Caco-2 (cell line): ENCODE results near the gene CDKL5. TPM values are rescaled to one million over a fixed set of nuclear protein-coding genes. Genes with fewer than 3 reads are reported as not detected.

Experiments used
- BruUV-seq: library from RNA; stranded (reverse); fragments of 400-500 nt; replicated peaks from 2 replicates; lab custom pipeline; 2021; lab: Mats Ljungman, UMichigan
- CTCF ChIA-PET: fragments of 300-600 bp; sonication (Branson Sonifier 250); formaldehyde crosslinking; loops from one replicate; lab custom pipeline; 2022; ENCODE audit warnings: antibody characterized with exemption; lab: Charles Lee
- POLR2A ChIA-PET: fragments of 300-600 bp; sonication (Branson Sonifier 250); formaldehyde crosslinking; loops from one replicate; lab custom pipeline; 2022; ENCODE audit warnings: antibody characterized with exemption; lab: Charles Lee
- DNase-seq, 2 experiments: peaks; one replicate each; pipeline versions ENCODE4 v3.0.0 to v3.0.0-alpha.2; 2020 to 2022
- H3K27me3 ChIP-seq: replicated peaks from 2 replicates; pipeline ENCODE4 v1.6.0; 2011; ENCODE audit warnings: low read length; ENCODE audit not compliant: control insufficient read depth, insufficient read depth
- H3K36me3 ChIP-seq: 2 replicates; pipeline ENCODE4 v1.5.1; 2011; ENCODE audit warnings: low read length; ENCODE audit not compliant: control insufficient read depth, insufficient read depth
- H3K4me1 ChIP-seq: fragments of 250-450 bp; sonication (Bioruptor Pico); 2 replicates; pipeline ENCODE4 v1.5.1; 2020; ENCODE audit warnings: mild to moderate bottlenecking
- H3K4me3 ChIP-seq: 2 replicates; pipeline ENCODE4 v1.5.1; 2011; ENCODE audit warnings: low read depth, mild to moderate bottlenecking, control low read depth, low read length
- H3K9me3 ChIP-seq: fragments of 250-450 bp; sonication (Bioruptor Pico); 2 replicates; pipeline ENCODE4 v1.5.1; 2020; ENCODE audit warnings: mild to moderate bottlenecking, moderate library complexity
- H3K27ac Mint-ChIP-seq: one replicate; pipeline ENCODE4 v1.8.0; 2022; ENCODE audit warnings: mixed read lengths; ENCODE audit not compliant: unreplicated experiment
- H3K27me3 Mint-ChIP-seq: one replicate; pipeline ENCODE4 v1.8.0; 2022; ENCODE audit warnings: mixed read lengths; ENCODE audit not compliant: insufficient read depth, unreplicated experiment
- H3K36me3 Mint-ChIP-seq: one replicate; pipeline ENCODE4 v1.8.0; 2022; ENCODE audit warnings: mild to moderate bottlenecking, mixed read lengths; ENCODE audit not compliant: insufficient read depth, unreplicated experiment
- H3K4me1 Mint-ChIP-seq: one replicate; pipeline ENCODE4 v1.8.0; 2022; ENCODE audit warnings: low read depth, mixed read lengths; ENCODE audit not compliant: unreplicated experiment
- H3K4me3 Mint-ChIP-seq: one replicate; pipeline ENCODE4 v1.8.0; 2022; ENCODE audit warnings: mild to moderate bottlenecking, moderate library complexity, mixed read lengths; ENCODE audit not compliant: unreplicated experiment
- H3K9me3 Mint-ChIP-seq: one replicate; pipeline ENCODE4 v1.8.0; 2022; ENCODE audit warnings: mixed read lengths; ENCODE audit not compliant: unreplicated experiment
- CTCF ChIP-seq, 2 experiments: fragments of 200-600 bp in 1 of 2; IDR thresholded peaks; 1 replicate in 1 of 2; 2 replicates in 1 of 2; pipeline versions ENCODE4 v1.5.1 to v1.8.0; 2011 to 2022; ENCODE audit warnings: antibody characterized with exemption in 1 of 2, control low read depth in 1 of 2, inconsistent platforms in 1 of 2, low read depth in 1 of 2, low read length in 1 of 2, mild to moderate bottlenecking in 1 of 2, moderate library complexity in 1 of 2; ENCODE audit not compliant: insufficient read depth in 1 of 2, severe bottlenecking in 1 of 2, unreplicated experiment in 1 of 2
- intact Hi-C: fragments of 100-400 bp; cut with micrococcal nuclease; formaldehyde crosslinking; loops from one replicate; pipeline ENCODE4 v1.10.0; 2022; ENCODE audit not compliant: unreplicated experiment
- total RNA-seq: library from RNA; stranded (reverse); gene quantifications from 2 replicates; pipeline ENCODE4 v1.2.3, GENCODE V29; 2022

The CDKL5 gene
- total RNA-seq, 1 experiment from 2014 or later = 23.7 TPM

GRCh38 chrX:18701621-18702361, 276.4 kb downstream of the CDKL5 start:
- H3K27ac Mint-ChIP-seq = no peak overlapping the region
- POLR2A ChIA-PET = interaction anchor here (0.6 kb wide), 1 partner anchor 487 kb away, joined by 3 read pairs; no protein-coding TSS in a partner anchor

GRCh38 chrX:18702362-18703195, 277.2 kb downstream of the CDKL5 start:
- no peaks in the 10 kb centered on the region for H3K27me3 ChIP-seq
- no peak overlapping the region for H3K4me3 ChIP-seq
- Mint-ChIP-seq H3K9me3 (no peaks in the 10 kb centered on the region), H3K27me3 (no peaks in the 10 kb centered on the region), H3K36me3 (no peaks in the 10 kb centered on the region), H3K4me1 (no peaks in the 10 kb centered on the region), H3K4me3 (no peak overlapping the region), H3K27ac (no peak overlapping the region)
- no peak for DNase-seq
- no TSS peak for BruUV-seq
- intact Hi-C loops = no loop called here
- CTCF ChIA-PET = no interaction called here
- no peaks in the 10 kb centered on the region for H3K4me1 ChIP-seq
- no peaks in the 10 kb centered on the region for H3K9me3 ChIP-seq
- no peak for TF ChIP-seq CTCF (IDR thresholded peaks at IDR 0.05; ENCODE audit: insufficient read depth in 1 of 2, low read depth in 1 of 2, low read length in 1 of 2, severe bottlenecking in 1 of 2, unreplicated experiment in 1 of 2)
- H3K36me3 ChIP-seq = no peaks in the 10 kb centered on the region
- POLR2A ChIA-PET = no interaction called here

More at GRCh38 chrX:18701621-18702361, 276.4 kb downstream of the CDKL5 start:
- H3K4me3 ChIP-seq = no peak overlapping the region
- CTCF ChIA-PET = no interaction called here
- Mint-ChIP-seq H3K9me3 (no peaks in the 10 kb centered on the region), H3K4me3 (no peak overlapping the region), H3K36me3 (no peaks in the 10 kb centered on the region), H3K27me3 (no peaks in the 10 kb centered on the region), H3K4me1 (no peaks in the 10 kb centered on the region)
- no peak for DNase-seq
- no peaks in the 10 kb centered on the region for H3K27me3 ChIP-seq
- no peaks in the 10 kb centered on the region for H3K9me3 ChIP-seq
- intact Hi-C loops = no loop called here
- H3K36me3 ChIP-seq = no peaks in the 10 kb centered on the region
- TF ChIP-seq CTCF (IDR thresholded peaks at IDR 0.05; ENCODE audit: insufficient read depth in 1 of 2, low read depth in 1 of 2, low read length in 1 of 2, severe bottlenecking in 1 of 2, unreplicated experiment in 1 of 2) = no peak
- H3K4me1 ChIP-seq = no peaks in the 10 kb centered on the region
- BruUV-seq = no TSS peak

Other genes with a start within 250 kb of the CDKL5 start
- not detected in 2 replicates for gene BEND2, start 204.7 kb upstream of the CDKL5 start, total RNA-seq
- 13.1 and 13.8 TPM in 2 replicates for gene SCML2, start 70.9 kb upstream of the CDKL5 start, total RNA-seq
- gene RS1, start 246.5 kb downstream of the CDKL5 start, total RNA-seq = 0.09 TPM in 1 of 2 replicates, not detected in the other